ENCODE measurements around the gene TP53TG3B.
"Not testable (repeated sequence)": the region's sequence is repeated elsewhere in the genome, so short reads cannot be mapped to it uniquely, and the experiment has no call there.

TP53TG3B gene

GRCh38 chr16:33360541-33360940 is at the start of gene TP53TG3B:
TP53TG3B (plus strand) TSS chr16:33360841; CDS start chr16:33360909, 68 bp downstream.
- not testable (repeated sequence) for DNase-seq

DNA sequence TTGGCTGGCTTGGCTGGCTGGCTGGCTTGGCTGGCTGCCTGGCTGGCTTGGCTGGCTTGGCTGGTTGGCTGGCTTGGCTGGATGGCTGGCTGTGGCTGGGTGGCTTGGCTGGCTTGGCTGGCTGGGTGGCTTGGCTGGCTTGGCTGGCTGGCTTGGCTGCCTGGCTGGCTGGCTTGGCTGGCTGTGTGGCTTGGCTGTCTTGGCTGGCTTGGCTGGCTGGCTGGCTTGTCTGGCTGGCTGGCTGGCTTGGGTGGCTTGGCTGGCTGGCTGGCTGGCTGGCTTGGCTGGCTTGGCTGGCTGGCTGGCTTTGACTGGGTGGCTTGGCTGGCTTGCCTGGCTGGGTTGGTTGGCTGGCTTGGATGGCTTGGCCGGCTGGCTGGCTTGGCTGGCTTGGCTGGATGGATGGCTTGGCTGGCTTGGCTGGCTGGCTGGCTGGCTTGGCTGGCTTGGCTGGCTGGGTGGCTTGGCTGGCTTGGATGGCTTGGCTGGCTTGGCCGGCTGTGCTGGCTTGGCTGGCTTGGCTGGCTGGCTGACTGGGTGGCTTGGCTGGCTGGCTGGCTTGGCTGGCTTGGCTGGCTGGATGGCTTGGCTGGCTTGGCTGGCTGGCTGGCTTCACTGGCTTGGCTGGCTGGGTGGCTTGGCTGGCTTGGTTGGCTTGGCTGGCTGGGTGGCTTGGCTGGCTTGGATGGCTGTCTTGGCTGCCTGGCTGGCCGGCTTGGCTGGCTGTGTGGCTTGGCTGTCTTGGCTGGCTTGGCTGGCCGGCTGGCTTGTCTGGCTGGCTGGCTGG is 24.2 kb upstream of the TP53TG3B start:
- not testable (repeated sequence) for DNase-seq

DNA sequence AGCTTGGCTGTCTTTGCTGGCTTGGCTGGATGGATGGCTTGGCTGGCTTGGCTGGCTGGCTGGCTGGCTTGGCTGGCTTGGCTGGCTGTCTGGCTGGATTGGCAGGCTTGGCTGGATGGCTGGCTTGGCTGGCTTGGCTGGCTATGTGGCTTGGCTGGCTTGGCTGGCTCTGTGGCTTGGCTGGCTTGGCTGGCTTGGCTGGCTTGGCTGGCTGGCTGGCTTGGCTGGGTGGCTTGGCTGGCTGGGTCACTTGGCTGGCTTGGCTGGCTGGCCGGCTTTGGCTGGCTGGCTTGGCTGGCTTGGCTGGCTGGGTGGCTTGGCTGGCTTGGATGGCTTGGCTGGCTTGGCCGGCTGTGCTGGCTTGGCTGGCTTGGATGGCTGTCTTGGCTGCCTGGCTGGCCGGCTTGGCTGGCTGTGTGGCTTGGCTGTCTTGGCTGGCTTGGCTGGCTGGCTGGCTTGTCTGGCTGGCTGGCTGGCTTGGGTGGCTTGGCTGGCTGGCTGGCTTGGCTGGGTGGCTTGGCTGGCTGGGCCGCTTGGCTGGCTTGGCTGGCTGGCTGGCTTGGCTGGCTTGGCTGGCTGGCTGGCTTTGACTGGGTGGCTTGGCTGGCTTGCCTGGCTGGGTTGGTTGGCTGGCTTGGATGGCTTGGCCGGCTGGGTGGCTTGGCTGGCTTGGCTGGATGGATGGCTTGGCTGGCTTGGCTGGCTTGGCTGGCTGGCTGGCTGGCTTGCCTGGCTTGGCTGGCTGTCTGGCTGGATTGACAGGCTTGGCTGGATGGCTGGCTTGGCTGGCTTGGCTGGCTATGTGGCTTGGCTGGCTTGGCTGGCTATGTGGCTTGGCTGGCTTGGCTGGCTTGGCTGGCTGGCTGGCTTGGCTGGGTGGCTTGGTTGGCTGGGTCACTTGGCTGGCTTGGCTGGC is 22.8 kb upstream of the TP53TG3B start:
- DNase-seq: not testable (repeated sequence)

GRCh38 chr16:33338543-33338951 is 22.1 kb upstream of the TP53TG3B start:
- not testable (repeated sequence) for DNase-seq

DNA sequence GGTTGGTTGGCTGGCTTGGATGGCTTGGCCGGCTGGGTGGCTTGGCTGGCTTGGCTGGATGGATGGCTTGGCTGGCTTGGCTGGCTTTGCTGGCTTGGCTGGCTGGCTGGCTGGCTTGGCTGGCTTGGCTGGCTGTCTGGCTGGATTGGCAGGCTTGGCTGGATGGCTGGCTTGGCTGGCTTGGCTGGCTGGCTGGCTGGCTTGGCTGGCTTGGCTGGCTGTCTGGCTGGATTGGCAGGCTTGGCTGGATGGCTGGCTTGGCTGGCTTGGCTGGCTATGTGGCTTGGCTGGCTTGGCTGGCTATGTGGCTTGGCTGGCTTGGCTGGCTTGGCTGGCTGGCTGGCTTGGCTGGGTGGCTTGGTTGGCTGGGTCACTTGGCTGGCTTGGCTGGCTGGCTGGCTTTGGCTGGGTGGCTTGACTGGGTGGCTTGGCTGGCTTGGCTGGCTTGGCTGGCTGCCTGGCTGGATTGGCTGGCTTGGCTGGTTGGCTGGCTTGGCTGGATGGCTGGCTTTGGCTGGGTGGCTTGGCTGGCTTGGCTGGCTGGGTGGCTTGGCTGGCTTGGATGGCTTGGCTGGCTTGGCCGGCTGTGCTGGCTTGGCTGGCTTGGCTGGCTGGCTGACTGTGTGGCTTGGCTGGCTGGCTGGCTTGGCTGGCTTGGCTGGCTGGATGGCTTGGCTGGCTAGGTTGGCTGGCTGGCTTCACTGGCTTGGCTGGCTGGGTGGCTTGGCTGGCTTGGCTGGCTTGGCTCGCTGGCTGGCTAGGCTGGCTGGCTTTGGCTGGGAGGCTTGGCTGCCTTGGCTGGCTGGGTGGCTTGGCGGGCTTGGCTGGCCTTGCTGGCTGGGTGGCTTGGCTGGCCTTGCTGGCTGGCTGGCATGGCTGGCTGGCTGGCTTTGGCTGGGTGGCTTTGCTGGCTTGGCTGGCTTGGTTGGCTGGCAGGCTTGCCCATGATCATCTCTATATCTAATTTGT is 21.3 kb upstream of the TP53TG3B start:
- not testable (repeated sequence) for DNase-seq
